AG08395 (cell line): ENCODE data around the gene KANSL1.
"Not testable (repeated sequence)": the region's sequence is repeated elsewhere in the genome, so short reads cannot be mapped to it uniquely, and the experiment has no call there.

Source experiments
- DNase-seq: peaks from one replicate; pipeline ENCODE4 v3.0.0; 2012; ENCODE audit warnings: mixed read lengths, low spot score

Gene KANSL1

GRCh38 chr17:46193626-46194392 lies 580 bp upstream of the KANSL1 start:
- peak; percentile 99 for DNase-seq

- DNase-seq: peak; percentile 80
Measured at GRCh38 chr17:46192439-46193150, 634 bp downstream of the KANSL1 start.

DNA sequence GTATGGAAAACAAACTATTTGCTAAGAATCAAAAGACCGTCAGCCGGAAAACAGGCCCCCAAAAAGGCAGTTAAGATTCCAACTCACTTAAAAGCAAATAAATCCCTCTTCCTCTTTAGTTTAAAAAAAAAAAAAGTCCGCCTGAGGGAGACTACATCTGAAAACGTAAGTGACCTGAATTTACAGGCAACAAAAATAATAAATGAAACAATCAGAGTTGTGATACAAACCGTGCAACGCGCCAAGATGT lies 1.1 kb downstream of the KANSL1 start:
- no peak for DNase-seq

DNA sequence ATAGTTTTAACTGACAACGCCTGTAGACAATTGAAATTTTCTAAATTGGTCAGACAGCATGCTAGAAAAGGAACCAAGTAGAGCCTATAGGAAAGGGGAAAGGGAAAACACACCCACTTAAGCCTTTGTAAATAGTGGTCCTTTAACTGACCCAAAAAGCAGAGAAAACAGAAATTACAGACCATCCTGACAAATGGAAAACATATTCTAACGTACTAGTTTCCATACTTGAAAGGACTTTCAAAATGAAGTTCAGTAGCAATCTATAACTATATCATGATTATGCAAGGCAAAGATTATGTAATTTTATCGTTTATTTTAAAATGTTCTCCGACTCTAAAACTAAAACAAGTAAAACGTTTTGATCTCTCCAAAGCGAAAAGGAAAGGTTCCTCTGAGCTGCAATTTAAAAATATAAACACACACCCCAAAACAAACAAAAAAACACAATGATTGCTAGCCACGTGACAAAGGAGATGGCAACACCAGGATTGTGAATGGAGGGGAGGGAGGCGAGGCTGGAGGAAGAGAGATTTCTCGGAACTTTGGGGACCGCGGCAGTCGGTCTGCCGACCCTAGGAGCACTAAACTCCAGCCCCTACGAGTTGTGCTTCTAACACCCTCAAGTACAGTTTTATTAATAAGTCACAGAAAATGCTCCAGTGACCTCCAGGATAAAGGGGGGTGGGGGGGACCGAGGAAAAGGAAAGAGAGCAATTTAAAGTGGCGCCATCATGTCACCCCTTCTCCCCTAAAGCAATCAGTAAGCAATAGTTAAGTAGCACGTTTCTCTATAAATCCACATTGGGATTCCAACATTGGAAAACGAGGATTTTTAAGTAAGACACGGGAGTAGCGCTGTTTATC lies 1.7 kb downstream of the KANSL1 start:
- peak; percentile 60 for DNase-seq

DNA sequence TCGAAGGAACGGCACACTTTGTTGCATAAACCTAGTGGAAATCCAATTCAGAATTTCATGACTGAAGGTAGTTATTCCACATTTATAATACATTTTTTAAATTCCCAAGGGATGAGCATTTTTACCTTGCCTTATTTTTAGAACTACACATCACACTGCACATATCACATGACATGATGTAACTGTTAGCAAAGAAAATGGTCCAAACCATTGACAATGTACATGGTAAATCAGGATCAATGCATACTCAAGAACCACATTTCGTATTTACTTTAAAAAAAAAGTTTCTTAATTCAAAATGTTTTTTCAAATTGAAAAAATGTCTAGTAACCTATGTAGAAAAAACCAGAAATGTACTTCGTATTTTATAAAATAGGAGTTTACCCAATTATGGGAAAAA lies 2.5 kb downstream of the KANSL1 start:
- DNase-seq: no peak

DNA sequence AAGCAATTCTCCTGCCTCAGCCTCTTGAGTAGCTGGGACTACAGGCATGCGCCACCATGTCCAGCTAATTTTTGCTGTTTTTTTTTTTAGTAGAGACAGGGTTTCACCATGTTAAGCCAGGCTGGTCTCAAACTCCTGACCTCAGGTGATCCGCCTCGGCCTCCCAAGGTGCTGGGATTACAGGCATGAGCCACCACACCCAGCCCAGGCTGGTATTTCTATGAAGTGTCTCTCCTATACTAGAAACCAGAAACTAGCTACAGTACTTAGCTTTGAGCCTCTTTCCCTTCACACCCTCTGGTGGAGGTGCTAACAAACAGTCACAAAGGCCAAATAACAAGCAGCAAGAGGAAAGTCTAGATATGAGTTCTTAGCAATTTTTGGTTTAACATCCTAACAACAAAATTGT lies 6.4 kb downstream of the KANSL1 start:
- not testable (repeated sequence) for DNase-seq

- no peak for DNase-seq
Measured at GRCh38 chr17:46184696-46185095, 8.5 kb downstream of the KANSL1 start.

GRCh38 chr17:46183383-46183782 lies 9.8 kb downstream of the KANSL1 start:
- not testable (repeated sequence) for DNase-seq

- no peak for DNase-seq
Measured at GRCh38 chr17:46182961-46183360, 10.3 kb downstream of the KANSL1 start.

GRCh38 chr17:46181940-46182339 lies 11.3 kb downstream of the KANSL1 start:
- no peak for DNase-seq

GRCh38 chr17:46181316-46181715 lies 11.9 kb downstream of the KANSL1 start:
- DNase-seq: not testable (repeated sequence)

- DNase-seq: no peak
Measured at GRCh38 chr17:46180892-46181274, 12.3 kb downstream of the KANSL1 start.

DNA sequence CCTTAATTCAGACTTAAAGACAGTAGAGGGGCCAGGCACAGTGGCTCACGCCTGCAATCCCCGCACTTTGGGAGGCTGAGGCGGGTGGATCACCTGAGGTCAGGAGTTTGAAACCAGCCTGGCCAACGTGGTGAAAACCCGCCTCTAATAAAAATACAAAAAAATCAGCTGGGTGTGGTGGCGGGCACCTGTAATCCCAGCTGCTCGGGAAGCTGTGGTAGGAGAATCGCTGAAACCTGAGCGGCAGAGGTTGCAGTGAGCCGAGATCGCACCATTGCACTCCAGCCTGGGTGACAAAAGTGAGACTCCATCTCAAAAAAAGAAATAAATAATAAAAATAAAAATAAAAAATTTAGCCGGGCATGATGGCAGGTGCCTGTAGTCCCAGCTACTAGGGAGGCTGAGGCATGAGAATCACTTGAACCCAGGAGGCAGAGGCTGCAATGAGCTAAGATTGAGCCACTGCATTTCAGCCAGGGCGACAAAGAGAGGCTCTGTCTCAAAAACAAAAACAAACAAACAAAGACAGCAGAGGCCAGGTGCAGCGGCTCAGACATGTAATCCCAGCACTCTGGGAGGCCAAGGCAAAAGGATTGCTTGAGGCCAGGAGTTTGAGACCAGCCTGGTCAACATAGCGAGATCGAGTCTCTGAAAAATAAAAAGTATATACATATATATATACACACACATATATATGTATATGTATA lies 12.9 kb downstream of the KANSL1 start:
- DNase-seq: not testable (repeated sequence)

DNA sequence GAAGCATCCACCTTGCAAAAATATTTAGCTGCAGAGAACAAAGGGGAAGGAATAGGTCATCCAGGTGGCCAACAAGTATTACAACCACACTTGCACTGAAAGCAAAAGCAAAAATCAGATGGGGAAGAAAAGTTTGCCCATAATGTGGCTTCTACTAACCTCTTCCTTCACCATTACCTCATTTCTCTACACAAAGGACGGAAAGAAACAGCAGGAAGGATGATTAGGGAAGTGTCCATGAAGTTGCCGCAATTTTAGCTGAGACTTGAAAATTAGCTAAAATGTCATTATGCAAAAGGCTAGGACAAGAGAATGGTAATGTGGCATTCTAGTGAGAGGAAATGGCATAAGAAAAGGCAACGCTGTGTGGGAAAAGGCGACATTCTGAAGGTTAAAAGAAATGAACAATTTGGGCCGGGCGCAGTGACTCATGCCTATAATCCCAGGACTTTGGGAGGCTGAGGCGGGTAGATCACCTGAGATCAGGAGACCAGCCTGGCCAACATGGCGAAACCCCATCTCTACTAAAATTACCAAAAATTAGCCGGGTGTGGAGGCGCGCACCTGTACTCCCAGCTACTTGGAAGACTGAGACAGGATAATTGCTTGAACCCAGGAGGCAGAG lies 13.7 kb downstream of the KANSL1 start:
- no peak for DNase-seq

GRCh38 chr17:46178550-46179214 lies 14.5 kb downstream of the KANSL1 start:
- no peak for DNase-seq

- DNase-seq: no peak
Measured at GRCh38 chr17:46176975-46177374, 16.3 kb downstream of the KANSL1 start.

DNA sequence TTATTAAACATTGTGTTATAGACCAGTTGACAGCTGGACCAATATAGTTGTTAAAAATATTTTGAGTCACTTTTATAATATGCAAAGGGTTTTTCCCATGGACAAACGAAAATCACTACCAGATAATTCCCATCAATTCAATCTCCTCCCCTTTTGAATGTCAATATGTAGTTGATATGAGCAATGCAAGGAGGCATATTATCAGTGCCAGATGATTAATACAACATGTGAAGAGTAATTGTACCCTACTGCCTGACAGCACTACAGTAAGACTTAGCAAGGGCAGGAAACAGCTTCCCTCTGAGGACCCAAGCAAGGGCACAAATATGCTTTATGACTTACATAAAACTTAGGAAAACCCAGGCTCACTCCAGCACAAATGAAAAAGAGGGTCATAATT lies 17.3 kb downstream of the KANSL1 start:
- peak; percentile 44 for DNase-seq

- DNase-seq: no peak
Measured at GRCh38 chr17:46173153-46173552, 20.1 kb downstream of the KANSL1 start.

DNA sequence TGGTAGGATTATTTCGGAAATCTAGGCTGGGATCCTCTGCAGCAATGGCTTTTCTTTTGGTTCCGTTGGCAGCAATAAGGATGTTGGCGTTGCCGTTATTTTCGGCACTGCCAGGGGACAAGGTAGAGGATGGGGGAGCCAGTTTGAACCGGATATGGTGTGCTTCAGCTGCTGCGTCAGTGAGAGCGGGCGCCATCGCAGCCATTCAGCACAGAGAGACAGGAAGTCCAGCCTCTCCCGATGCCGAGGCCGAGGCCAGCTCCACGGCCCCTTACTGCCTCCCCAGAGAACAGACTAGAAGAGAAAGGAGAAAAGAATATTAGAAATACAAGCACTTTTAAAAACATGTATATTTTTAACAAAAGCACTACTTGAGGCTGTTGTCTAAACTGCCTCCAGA lies 21.3 kb downstream of the KANSL1 start:
- no peak for DNase-seq

- DNase-seq: no peak
Measured at GRCh38 chr17:46170639-46171429, 22.4 kb downstream of the KANSL1 start.
